ENCODE results near the gene AFMID. TPM values are rescaled to one million over a fixed set of nuclear protein-coding genes. Genes with fewer than 3 reads are reported as not detected.

The AFMID gene
- total RNA-seq, 1 experiment from 2014 or later: 22.2 TPM

DNA sequence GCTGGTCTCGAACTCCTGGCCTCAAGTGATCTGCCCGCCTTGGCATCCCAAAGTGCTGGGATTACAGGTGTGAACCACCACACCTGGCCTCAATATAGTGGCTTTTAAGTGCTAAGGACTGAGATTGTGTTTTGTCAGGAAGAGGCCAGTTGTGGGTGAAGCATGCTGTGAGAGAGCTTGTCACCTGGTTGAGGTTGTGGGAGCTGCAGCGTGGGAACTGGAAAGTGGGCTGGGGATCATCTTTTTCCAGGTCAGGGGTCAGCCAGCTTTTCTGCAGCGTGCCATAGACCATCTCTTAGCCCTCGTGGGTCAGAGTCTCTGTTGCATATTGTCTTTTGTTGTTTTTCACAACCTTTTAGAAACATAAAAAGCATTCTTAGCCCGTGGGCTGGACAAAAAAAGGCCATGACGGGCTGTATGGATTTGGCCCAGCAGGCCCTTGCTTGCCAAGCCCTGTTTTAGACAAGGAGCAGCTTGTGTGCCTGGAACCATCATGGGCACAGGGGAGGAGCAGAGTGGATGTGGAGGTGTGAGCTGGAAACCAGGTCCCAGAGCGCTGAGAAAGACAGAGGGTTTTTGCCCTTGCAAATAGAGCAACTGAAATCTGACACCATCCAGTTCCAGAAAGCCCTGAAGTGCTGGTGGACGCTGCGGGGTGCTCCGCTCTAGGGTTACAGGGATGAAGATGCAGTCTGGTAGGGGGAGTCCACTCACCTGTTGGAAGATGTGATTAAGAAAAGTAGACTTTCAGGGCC is 32.4 kb downstream of the AFMID start:
- H3K4me3 Mint-ChIP-seq (ENCODE audit: unreplicated experiment): no peak overlapping the region
- peak overlapping the region; percentile 74 for H3K27ac Mint-ChIP-seq (ENCODE audit: low read depth, unreplicated experiment)
- no peaks in the 10 kb centered on the region for H3K4me1 Mint-ChIP-seq (ENCODE audit: insufficient read depth, unreplicated experiment)
- intact Hi-C loops (cut with micrococcal nuclease): no loop called here
- no peaks in the 10 kb centered on the region for H3K27me3 Mint-ChIP-seq (ENCODE audit: insufficient read depth, unreplicated experiment)
- no peak for DNase-seq (ENCODE audit: unreplicated experiment)
- CTCF ChIA-PET: interaction anchor here (0.6 kb wide), 1 partner anchor 1924 kb away, joined by 3 read pairs; no protein-coding TSS in a partner anchor
- TF ChIP-seq, protein P1, sequence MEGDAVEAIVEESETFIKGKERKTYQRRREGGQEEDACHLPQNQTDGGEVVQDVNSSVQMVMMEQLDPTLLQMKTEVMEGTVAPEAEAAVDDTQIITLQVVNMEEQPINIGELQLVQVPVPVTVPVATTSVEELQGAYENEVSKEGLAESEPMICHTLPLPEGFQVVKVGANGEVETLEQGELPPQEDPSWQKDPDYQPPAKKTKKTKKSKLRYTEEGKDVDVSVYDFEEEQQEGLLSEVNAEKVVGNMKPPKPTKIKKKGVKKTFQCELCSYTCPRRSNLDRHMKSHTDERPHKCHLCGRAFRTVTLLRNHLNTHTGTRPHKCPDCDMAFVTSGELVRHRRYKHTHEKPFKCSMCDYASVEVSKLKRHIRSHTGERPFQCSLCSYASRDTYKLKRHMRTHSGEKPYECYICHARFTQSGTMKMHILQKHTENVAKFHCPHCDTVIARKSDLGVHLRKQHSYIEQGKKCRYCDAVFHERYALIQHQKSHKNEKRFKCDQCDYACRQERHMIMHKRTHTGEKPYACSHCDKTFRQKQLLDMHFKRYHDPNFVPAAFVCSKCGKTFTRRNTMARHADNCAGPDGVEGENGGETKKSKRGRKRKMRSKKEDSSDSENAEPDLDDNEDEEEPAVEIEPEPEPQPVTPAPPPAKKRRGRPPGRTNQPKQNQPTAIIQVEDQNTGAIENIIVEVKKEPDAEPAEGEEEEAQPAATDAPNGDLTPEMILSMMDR (IDR thresholded peaks at IDR 0.05; ENCODE audit: unreplicated experiment): no peak
- H3K9me3 Mint-ChIP-seq (ENCODE audit: unreplicated experiment): no peaks in the 10 kb centered on the region
- peaks cover 48% of the 10 kb centered on the region for H3K36me3 Mint-ChIP-seq (ENCODE audit: insufficient read depth, unreplicated experiment)
- POLR2A ChIA-PET: no interaction called here
- BruUV-seq (replicated peaks): no TSS peak

DNA sequence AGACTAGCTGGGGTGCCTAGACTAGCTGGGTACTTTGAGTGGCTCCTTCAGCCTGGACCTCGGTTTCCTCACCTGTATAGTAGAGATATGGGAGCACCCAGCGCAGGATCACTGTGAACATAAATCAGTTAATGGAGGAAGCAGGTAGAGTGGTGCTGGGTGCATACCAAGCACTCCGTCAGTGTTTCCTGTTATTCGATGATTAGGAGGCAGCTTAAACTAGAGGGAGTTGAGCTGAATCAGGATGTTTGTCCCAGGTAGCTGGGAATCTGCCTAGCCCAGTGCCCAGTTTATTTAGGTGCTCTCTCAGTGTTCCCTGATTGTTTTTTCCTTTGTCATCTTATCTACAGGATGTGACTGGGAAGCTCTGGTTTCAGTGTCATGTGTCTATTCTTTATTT is 35.9 kb downstream of the AFMID start:
- no peak for DNase-seq (ENCODE audit: unreplicated experiment)
- Mint-ChIP-seq H3K4me3 (ENCODE audit: unreplicated experiment) (no peak overlapping the region), H3K4me1 (ENCODE audit: insufficient read depth, unreplicated experiment) (no peaks in the 10 kb centered on the region), H3K27ac (ENCODE audit: low read depth, unreplicated experiment) (no peak overlapping the region), H3K36me3 (ENCODE audit: insufficient read depth, unreplicated experiment) (peaks cover 45% of the 10 kb centered on the region), H3K27me3 (ENCODE audit: insufficient read depth, unreplicated experiment) (no peaks in the 10 kb centered on the region), H3K9me3 (ENCODE audit: unreplicated experiment) (no peaks in the 10 kb centered on the region)
- ChIA-PET POLR2A (no interaction called here), CTCF (interaction anchor here (1.5 kb wide), 1 partner anchor 27 kb away, joined by 4 read pairs; no protein-coding TSS in a partner anchor)
- BruUV-seq (replicated peaks): no TSS peak
- TF ChIP-seq, protein P1 (IDR thresholded peaks at IDR 0.05; ENCODE audit: unreplicated experiment): no peak
- intact Hi-C loops (cut with micrococcal nuclease): no loop called here

DNA sequence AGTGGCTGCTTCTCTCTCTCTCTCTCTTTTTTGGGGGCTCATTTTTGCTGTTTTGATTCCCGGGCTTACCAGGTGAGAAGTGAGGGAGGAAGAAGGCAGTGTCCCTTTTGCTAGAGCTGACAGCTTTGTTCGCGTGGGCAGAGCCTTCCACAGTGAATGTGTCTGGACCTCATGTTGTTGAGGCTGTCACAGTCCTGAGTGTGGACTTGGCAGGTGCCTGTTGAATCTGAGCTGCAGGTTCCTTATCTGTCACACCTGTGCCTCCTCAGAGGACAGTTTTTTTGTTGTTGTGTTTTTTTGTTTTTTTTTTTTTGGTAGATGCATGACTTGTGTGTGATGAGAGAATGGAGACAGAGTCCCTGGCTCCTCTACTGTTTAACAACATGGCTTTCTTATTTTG is 36.6 kb downstream of the AFMID start:
- no peak for DNase-seq (ENCODE audit: unreplicated experiment)
- BruUV-seq (replicated peaks): no TSS peak
- ChIA-PET POLR2A (no interaction called here), CTCF (interaction anchor here (0.6 to 1.5 kb wide), 2 partner anchors 27 to 167 kb away, joined by 3 to 4 read pairs; no protein-coding TSS in a partner anchor)
- no peak overlapping the region for H3K4me3 Mint-ChIP-seq (ENCODE audit: unreplicated experiment)
- TF ChIP-seq, protein P1 (IDR thresholded peaks at IDR 0.05; ENCODE audit: unreplicated experiment): no peak
- no peak overlapping the region for H3K27ac Mint-ChIP-seq (ENCODE audit: low read depth, unreplicated experiment)
- no peaks in the 10 kb centered on the region for H3K27me3 Mint-ChIP-seq (ENCODE audit: insufficient read depth, unreplicated experiment)
- no peaks in the 10 kb centered on the region for H3K4me1 Mint-ChIP-seq (ENCODE audit: insufficient read depth, unreplicated experiment)
- intact Hi-C loops (cut with micrococcal nuclease): no loop called here
- H3K36me3 Mint-ChIP-seq (ENCODE audit: insufficient read depth, unreplicated experiment): peaks cover 45% of the 10 kb centered on the region
- no peaks in the 10 kb centered on the region for H3K9me3 Mint-ChIP-seq (ENCODE audit: unreplicated experiment)

DNA sequence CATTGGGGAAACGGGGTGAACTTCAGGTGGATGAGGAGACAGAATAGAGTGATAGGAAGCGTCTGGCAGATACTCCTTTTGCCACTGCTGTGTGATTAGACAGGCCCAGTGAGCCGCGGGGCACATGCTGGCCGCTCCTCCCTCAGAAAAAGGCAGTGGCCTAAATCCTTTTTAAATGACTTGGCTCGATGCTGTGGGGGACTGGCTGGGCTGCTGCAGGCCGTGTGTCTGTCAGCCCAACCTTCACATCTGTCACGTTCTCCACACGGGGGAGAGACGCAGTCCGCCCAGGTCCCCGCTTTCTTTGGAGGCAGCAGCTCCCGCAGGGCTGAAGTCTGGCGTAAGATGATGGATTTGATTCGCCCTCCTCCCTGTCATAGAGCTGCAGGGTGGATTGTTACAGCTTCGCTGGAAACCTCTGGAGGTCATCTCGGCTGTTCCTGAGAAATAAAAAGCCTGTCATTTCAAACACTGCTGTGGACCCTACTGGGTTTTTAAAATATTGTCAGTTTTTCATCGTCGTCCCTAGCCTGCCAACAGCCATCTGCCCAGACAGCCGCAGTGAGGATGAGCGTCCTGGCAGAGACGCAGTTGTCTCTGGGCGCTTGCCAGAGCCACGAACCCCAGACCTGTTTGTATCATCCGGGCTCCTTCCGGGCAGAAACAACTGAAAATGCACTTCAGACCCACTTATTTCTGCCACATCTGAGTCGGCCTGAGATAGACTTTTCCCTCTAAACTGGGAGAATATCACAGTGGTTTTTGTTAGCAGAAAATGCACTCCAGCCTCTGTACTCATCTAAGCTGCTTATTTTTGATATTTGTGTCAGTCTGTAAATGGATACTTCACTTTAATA is 37.3 kb downstream of the AFMID start:
- Mint-ChIP-seq H3K9me3 (ENCODE audit: unreplicated experiment) (no peaks in the 10 kb centered on the region), H3K36me3 (ENCODE audit: insufficient read depth, unreplicated experiment) (peaks cover 38% of the 10 kb centered on the region)

More for the DNA sequence above, 37.3 kb downstream of the AFMID start:
- TF ChIP-seq, protein P1 (IDR thresholded peaks at IDR 0.05; ENCODE audit: unreplicated experiment): no peak
- intact Hi-C loops (cut with micrococcal nuclease): no loop called here
- BruUV-seq (replicated peaks): no TSS peak
- Mint-ChIP-seq H3K4me3 (ENCODE audit: unreplicated experiment) (no peak overlapping the region), H3K27me3 (ENCODE audit: insufficient read depth, unreplicated experiment) (no peaks in the 10 kb centered on the region), H3K4me1 (ENCODE audit: insufficient read depth, unreplicated experiment) (no peaks in the 10 kb centered on the region), H3K27ac (ENCODE audit: low read depth, unreplicated experiment) (no peak overlapping the region)
- CTCF ChIA-PET: interaction anchor here (0.6 kb wide), 2 partner anchors 167 to 190 kb away, joined by 3 read pairs; no protein-coding TSS in a partner anchor
- DNase-seq (ENCODE audit: unreplicated experiment): no peak
- POLR2A ChIA-PET: no interaction called here
